Measurements from ENCODE around the gene PIMREG.
A peak's percentile ranks its signal among the peaks of the same experiment; 100 is the strongest.

PIMREG gene

DNA sequence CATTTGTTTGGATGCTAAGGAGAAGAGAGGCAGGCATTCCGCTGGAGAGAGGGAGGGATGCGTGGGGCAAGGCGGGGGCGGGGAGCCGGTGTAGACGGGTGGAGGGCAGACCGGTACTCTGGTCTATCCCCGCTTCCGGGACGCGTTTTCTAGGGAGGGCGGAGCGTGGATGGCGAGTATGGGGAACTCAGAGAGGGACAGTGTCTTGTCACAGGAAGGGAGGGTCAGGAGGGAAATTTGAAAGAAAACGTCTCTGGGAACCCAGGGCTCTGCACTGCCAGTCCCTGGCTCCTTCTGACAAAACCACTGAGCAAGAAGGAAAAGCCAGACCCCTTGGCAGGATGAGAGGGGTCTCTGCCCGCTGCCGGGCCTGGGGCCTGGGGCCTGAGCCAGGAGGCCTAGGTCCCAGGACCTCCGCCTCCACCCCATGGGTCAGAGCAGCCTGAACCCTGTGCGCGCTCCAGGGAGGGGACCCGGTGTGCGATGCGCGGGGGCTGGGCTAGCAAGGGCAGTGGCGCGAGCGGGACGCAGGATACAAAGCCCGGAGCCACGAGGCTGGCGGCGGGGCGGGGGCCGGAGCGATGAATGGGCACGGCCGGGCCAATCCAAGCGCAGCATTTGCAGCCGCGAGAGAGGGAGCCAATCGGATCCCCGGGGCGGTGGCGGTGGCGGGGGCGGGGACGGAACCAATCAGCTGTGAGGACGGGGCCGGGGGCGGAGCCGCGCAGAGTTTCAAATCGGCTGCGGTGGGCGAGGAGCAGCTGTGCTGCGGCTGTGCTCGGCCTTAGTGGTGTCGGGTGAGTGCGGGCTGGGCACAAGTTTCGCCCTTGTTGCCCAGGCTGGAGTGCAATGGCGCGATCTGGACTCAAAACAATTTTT, at the start of gene PIMREG:
TSS of gene PIMREG (plus strand) at position 764 of the 879 bp plus-strand sequence. CDS start 656 bp downstream, outside the sequence.
- peak; percentile 57 for DNase-seq

- no peak for DNase-seq
Measured at GRCh38 chr17:6398955-6399354, 45.3 kb upstream of the PIMREG start.

GRCh38 chr17:6402258-6402657, 42.0 kb upstream of the PIMREG start:
- DNase-seq = no peak

DNA sequence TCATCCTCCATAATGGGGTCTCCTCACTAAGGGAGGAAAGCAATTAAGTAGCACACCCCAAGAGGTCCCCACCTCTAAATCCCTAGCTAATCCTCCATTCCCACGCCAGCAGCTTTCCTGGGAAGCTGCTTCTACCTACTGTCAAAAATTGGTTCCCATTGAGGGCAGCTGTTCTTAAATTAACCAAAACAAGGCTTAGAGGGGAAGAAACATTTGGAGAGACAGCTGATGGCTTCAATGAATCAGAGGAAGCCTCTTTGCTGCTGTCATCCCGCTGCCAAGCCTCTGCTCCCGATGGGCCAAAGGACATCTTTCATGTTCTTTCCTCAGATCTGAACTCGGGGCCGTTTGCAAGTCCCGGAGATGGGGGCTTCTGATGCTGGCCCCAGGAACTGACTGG, 36.0 kb upstream of the PIMREG start:
- DNase-seq = no peak

DNA sequence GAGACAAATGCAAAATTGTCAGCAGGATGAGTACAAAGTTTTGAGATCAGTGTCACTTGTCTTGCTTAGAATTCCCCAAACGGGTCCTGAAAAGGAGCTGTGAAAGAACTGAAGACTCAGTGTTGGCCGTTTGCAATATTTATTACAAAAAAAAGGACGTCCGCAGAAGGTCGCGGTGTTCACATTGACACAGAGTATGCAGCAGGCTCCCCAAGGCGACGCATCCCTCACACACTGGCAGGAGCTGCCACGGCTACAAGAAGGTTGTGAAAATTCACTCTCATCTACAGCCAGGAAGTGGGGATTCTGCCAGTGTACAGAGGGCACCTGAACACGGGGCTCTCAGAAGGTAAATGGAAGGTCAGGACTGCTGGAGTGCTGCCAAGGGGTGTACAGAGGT, 35.5 kb upstream of the PIMREG start:
- DNase-seq = no peak

GRCh38 chr17:6413065-6413464, 31.2 kb upstream of the PIMREG start:
- DNase-seq = no peak

GRCh38 chr17:6415616-6416015, 28.6 kb upstream of the PIMREG start:
- DNase-seq = no peak

- no peak for DNase-seq
Measured at GRCh38 chr17:6420173-6420641, 24.0 kb upstream of the PIMREG start.

- no peak for DNase-seq
Measured at GRCh38 chr17:6421700-6422604, 22.3 kb upstream of the PIMREG start.

GRCh38 chr17:6422654-6423241, 21.5 kb upstream of the PIMREG start:
- no peak for DNase-seq

GRCh38 chr17:6423931-6424330, 20.3 kb upstream of the PIMREG start:
- no peak for DNase-seq

DNA sequence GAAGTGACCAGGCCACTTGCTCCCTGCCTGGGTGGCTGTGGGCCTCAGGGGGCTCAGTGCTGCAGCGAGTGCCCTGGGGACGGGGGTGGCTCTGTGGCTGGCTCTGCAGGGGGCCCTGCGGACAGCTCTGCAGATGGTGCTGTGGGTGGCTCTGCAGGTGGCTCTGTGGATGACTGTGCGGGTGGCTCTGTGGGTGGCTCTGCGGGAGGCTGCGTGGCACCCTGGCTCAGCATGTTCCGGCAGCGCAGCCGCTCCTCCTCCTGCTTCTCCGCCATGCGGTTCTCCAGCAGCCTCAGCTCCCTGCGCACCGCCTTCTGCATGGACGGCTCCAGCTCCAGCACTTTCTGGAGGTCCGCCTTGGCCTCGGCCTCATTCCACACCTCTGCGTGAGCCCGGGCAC, 18.8 kb upstream of the PIMREG start:
- no peak for DNase-seq

- no peak for DNase-seq
Measured at GRCh38 chr17:6426356-6427101, 17.7 kb upstream of the PIMREG start.

GRCh38 chr17:6427279-6427781, 16.9 kb upstream of the PIMREG start:
- DNase-seq = no peak

- no peak for DNase-seq
Measured at GRCh38 chr17:6428207-6428965, 15.9 kb upstream of the PIMREG start.

- no peak for DNase-seq
Measured at GRCh38 chr17:6429266-6429665, 15.0 kb upstream of the PIMREG start.

DNA sequence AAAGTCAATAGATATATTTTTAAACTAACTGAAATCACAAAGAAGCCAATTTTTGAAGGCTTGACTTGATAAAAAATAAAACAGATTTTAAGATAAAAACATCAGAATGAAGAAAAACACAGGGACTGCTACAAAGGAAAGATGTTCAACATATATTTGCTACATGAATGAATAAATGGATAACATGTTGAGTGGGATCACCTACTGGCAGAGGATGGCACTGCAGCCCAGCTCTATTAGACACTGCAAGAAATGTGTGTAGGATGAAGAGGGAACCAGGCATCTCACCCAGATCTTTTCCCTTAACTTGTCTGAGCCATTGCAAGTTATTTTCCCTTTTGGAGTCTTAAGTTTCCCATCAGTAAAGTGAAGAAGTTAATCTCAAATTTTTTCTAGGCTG, 13.5 kb upstream of the PIMREG start:
- no peak for DNase-seq

DNA sequence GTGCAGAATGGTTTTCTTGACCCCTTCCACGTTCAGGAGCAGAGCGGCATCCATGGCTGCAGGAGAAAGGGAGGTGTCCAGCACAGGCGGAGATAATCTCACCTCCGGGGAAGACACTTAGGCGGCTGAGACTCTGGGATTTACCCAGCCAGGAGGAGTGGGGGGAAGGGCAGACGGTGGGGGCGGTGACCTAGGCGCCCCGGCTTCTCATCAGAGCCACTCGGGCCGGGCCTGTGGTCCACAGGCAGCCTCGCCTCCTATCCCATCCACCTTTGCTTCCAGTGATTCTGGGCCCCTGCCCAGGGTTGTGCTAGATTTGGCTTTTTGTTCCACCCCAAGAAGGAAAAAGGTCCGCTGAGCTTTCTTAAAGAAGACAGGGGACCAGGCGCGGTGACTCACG, 9.2 kb upstream of the PIMREG start, which contains the start of gene AIPL1:
TSS of gene AIPL1 (minus strand) at position 71 of the 400 bp plus-strand sequence. CDS start at position 54, 17 bp downstream.
- DNase-seq = no peak

DNA sequence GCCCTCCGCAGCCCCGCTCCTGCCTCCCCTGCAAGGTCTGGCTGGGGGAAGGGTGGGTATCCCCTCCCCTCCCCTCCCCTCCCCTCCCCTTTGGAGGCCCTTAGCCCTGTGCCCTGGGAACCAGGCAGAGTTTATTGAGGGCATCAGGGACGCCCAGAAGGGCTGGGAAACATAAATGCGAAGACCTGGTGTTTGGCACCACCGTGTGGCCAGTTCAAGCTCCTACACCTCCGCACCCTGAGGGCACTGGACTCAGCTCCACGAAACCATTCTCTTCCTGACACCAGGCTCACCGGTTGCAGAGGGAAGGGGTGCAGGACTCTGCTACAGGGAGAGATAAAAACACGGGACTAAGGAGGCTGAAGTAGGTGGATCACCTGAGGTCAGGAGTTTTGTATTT, 8.3 kb upstream of the PIMREG start:
- no peak for DNase-seq

DNA sequence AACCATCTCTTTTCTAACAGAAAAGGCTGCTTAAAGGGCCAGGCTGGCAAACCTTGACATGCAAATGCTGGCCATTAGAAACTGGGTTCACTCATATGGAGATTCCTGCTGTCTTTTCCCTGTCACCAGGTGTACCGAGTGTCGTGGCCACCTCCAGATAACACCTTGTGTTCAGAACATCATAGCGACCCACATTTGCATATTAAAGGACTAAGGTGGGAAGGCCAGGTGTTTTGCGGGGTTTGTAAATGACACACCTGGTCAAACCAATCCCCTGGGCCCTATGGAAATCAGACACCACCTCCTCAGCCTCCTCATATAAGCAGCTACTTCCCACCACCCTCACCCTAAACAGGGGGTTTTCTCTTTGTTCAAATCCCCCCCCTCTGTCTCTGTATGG, 6.8 kb upstream of the PIMREG start:
- DNase-seq = no peak

DNA sequence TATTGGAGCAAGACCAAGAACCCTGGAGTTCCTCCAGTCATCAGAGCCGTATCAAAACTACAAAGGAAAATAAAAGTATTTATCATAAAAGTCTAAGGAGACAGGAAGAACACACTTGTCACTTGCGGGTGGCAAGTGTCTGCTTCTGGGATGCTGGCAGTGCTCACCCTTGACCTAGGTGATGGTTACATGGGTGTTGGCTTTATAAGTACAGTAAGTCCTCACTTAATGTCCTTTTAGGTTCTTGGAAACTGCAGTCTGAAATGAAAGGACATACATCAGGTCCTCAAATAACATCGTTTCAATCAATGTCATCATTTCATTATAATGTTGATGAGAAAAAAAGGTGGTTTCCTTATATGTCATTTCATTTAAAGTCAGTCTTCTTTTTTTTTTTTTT, 6.3 kb upstream of the PIMREG start:
- DNase-seq = no peak
